GM18951 (cell line): Measurements from ENCODE around the gene TMEM63C.

Source experiments
- POLR2A ChIP-seq: IDR thresholded peaks from 4 replicates; pipeline ENCODE4 v1.6.1; 2011; ENCODE audit warnings: mild to moderate bottlenecking; ENCODE audit not compliant: insufficient read length, insufficient read depth; ENCODE audit errors: extremely low read depth
- in situ Hi-C: fragments of 300-500 bp; cut with MboI; formaldehyde crosslinking; loops from one replicate; pipeline ENCODE4 v1.12.0; 2022; ENCODE audit warnings: low sequenced_read_pairs, mixed read lengths, inconsistent platforms; ENCODE audit not compliant: unreplicated experiment

The TMEM63C gene

DNA sequence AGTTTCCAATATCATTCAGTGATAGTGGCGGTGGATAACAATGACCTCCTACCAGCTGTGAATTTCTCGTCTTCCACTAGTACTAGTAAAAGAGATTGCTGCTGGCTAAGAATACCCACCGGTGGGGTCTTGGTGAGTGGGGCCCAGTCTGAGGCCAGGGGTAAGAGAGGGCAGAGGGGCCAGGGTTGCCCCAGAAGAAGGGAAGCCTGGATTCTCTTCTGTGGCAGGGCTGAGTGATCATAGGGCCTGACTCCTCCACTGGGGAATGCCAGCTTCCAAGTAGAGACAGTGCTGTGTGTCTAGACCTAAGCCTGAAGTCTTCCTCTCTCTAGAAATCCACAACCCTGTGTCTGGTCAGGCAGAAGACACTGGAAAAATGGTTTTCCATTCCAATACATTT, 5.8 kb upstream of the TMEM63C start:
- TF ChIP-seq POLR2A = no peak
- in situ Hi-C loops = no loop called here

DNA sequence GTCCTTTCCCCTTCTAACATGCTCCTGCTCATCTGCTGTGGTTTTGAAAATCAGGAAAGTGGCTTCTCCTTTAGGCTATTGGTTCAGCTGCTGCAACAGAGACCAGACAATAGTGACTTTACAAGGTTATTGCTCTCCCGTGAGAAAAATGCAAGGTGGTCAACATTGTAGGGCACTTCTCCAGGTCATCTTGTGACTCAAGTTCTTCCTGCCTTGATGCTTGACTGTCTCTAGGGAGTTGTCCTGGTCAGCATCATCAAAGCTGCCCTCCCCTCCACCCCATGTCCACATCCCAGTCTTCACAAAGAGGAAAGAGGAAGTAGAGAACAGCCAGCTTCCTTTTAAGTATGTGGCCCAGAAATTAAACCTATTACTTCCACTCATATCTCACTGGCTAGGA, 3.9 kb upstream of the TMEM63C start:
- no peak for TF ChIP-seq POLR2A

DNA sequence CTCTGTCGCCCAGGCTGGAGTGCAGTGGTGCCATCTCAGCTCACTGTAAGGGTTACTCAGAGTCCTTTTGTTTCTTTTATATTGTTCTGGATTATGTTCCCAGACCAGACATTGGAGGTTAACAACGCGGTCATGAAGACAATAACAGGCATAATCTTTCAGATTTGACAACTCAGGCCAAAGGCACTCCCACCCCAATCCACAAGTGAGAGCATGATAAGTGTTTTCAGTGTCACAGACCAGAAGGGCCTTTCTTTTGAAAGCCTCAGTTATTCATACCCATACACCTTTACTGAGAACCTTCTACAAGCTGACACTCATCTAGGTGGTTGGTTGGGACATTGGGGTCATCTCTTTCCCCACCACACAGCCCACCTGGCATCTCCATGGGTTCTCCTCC, 2.9 kb upstream of the TMEM63C start:
- TF ChIP-seq POLR2A = no peak
- in situ Hi-C loops = no loop called here

More for the DNA sequence above, 3.9 kb upstream of the TMEM63C start:
- in situ Hi-C loops = no loop called here

- in situ Hi-C loops = no loop called here
- TF ChIP-seq POLR2A = no peak
These were observed 634 bp upstream of the TMEM63C start for GRCh38 chr14:77180726-77181602.

DNA sequence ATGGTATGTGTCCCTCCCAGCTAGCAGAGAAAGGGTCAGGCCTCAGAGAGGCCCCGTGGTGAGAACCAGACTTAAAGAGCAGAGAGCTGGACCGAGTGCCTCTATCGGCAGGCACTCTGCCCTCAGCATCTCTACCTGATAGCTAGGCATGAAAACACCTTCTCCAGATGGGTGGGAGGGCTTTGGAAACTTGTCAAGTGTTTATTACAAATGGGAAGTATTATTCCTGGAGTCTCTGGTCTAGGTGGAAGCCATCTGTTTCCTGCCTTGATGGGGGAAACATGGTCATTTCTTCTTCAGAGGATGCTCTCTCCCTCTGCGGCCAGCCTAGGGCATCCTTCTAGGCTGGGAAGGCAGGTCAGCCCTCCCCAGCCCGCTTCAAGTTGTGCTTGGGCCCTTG, 2.3 kb downstream of the TMEM63C start:
- no peak for TF ChIP-seq POLR2A
- in situ Hi-C loops = no loop called here

GRCh38 chr14:77184396-77185092, 2.9 kb downstream of the TMEM63C start:
- TF ChIP-seq POLR2A = no peak
- in situ Hi-C loops = no loop called here

GRCh38 chr14:77185093-77185465, 3.5 kb downstream of the TMEM63C start:
- in situ Hi-C loops = no loop called here
- no peak for TF ChIP-seq POLR2A

DNA sequence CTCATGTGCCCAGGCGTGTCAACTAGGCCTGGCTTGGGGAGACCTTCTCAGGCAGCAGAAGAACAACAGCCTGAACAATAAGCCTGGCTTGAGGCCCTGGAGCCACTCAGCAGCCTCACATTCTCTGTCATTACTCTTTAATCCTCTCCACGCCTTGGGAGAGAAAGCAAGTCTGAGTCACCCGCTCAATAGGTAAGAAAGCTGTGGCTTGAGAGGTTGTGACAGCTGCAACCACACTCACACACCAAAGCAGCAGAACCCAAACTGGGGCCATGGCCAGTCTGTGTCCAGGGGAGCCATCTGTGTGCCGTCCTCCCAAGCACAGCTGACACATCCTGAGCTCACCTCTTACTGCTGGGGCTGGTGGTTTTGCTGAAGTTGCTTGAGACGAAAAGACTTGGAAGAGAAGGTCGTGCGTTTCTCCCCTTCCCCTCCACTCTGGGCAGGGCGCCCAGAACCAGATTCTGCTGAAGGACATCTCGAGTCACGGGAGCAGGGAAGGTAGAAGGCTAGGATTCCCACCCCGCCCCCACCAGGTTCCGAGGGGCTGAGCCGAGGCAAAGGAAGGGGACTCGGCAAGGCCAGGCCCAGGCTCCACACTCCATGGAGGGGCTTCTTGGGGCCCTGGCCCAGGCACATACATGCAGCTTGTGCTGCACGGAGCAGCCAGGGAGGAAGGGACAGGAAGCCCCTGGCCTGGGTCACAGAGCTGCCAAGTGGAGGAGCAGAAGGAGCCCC, 5.5 kb downstream of the TMEM63C start:
- in situ Hi-C loops = no loop called here
- TF ChIP-seq POLR2A = no peak

DNA sequence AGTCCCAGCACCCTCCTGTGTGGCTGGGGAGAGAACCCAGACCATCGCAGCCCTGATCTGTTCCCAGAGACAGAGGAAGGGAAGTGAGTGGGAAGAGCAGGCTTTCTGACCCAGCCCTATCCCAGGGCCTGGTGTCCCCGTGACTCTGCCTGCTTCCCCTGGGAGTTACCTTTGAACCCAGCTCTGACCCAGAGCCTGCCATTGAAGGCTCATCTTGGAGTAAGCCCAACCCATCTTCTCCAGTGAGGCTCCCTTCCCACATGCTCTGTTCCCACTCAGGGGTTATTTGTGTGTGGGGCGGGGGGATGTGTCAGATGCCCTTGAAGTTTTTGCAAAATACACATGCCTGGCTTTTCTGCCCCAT, 6.0 kb downstream of the TMEM63C start:
- TF ChIP-seq POLR2A = no peak
- in situ Hi-C loops = no loop called here

DNA sequence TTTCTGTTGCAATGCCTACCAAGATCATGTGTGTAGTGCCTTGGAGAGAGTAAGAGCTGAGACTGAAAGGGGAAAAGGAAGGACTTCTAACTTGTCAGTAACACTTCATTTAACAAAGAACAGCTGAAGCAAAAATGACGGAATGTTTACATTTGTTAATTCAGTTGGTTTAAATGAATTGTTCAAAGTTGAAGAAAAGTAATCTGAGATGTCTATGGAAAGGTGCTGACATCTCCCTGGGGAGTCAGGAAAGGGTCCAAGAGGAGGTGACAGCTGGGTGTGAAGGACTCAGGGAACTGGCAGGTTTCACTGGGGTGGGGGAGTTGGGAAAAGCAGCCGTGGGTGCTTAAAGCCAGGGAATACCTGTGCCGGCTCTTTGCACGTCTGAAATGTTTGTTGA, 7.9 kb downstream of the TMEM63C start:
- in situ Hi-C loops = no loop called here
- no peak for TF ChIP-seq POLR2A

DNA sequence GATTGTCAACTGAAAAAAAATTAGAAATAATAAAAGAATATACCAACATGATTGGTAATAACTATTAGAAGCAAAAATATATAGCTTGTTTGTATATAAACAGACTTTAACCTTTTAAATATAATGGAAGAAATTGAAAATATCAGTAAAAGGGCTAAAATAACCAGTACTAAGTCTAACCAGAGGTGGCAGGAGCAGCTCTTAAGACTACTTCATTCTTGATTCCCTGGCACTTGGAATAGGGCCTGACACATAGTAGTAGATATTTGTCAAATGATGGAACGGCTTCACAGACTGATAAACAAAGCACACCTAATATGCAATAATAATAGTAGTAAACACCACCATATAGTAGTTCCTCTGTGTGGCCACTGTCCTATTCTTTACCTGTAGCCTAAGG, 9.4 kb downstream of the TMEM63C start:
- in situ Hi-C loops = no loop called here

DNA sequence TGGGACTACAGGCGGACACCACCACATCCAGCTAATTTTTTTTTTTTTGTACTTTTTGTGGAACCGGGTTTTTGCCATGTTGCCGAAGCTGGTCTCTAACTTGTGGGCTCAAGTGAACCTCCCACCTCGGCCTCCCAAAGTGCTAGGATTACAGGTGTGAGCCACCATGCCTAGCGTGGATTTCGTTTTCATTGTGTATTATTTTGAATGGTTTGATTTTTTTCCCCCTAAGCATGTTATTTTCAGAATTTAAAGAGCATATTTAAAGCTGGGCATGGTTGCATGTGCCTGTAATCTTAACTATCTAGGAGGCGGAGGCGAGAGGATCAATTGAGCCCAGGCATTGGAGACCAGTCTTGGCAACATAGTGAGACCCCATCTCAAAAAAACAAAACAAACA, 13.1 kb downstream of the TMEM63C start:
- no peak for TF ChIP-seq POLR2A
- in situ Hi-C loops = no loop called here

More for the DNA sequence above, 9.4 kb downstream of the TMEM63C start:
- TF ChIP-seq POLR2A = no peak

- in situ Hi-C loops = no loop called here
- no peak for TF ChIP-seq POLR2A
These were observed 14.2 kb downstream of the TMEM63C start for GRCh38 chr14:77195766-77196165.
